Astrocyte (in vitro differentiated cells and primary cell): ENCODE results near the gene MRPL12.

Experiments used
- CTCF ChIP-seq: IDR thresholded peaks from 2 replicates; pipeline ENCODE4 v1.5.1; 2011; ENCODE audit warnings: low read depth, mild to moderate bottlenecking, inconsistent platforms, low read length, moderate library complexity; ENCODE audit not compliant: insufficient read depth
- EZH2 ChIP-seq: IDR thresholded peaks from 2 replicates; pipeline ENCODE4 v1.6.1; 2012; ENCODE audit warnings: mild to moderate bottlenecking, low read length, inconsistent platforms; ENCODE audit not compliant: insufficient read depth

GRCh38 chr17:81676906-81677305, 26.3 kb upstream of the MRPL12 start:
- TF ChIP-seq CTCF (no peak), EZH2 (no peak)
